Uterus (tissue), 4 donors: ENCODE measurements around the gene ZFPM1. TPM values are rescaled to one million over a fixed set of nuclear protein-coding genes. Genes with fewer than 3 reads are reported as not detected.

ENCODE experiments used
- DNase-seq, 2 donors: peaks; one replicate each; pipeline ENCODE4 v3.0.0-alpha.2; 2019 to 2020
- H3K27ac ChIP-seq, 2 donors: fragments of 200-600 bp; sonication (generic); 1 replicate in 1 of 2; 2 replicates in 1 of 2; pipeline ENCODE4 v1.5.1; 2016 to 2018
- H3K27me3 ChIP-seq, 2 donors: fragments of 200-600 bp; sonication (generic); one replicate each; pipeline ENCODE4 v1.5.1; 2018 to 2019; ENCODE audit warnings: control low read depth in 1 of 2
- H3K36me3 ChIP-seq, 2 donors: fragments of 200-600 bp; sonication (generic); one replicate each; pipeline ENCODE4 v1.5.1; 2019; ENCODE audit warnings: control low read depth in 1 of 2
- H3K4me1 ChIP-seq, 2 donors: fragments of 200-600 bp; sonication (generic); one replicate each; pipeline ENCODE4 v1.5.1; 2018 to 2019; ENCODE audit warnings: control low read depth in 1 of 2
- H3K4me3 ChIP-seq, 2 donors: fragments of 200-600 bp; sonication (generic); 1 replicate in 1 of 2; 2 replicates in 1 of 2; pipeline ENCODE4 v1.5.1; 2018 to 2019; ENCODE audit warnings: mild to moderate bottlenecking in 1 of 2
- H3K9me3 ChIP-seq, 2 donors: fragments of 200-600 bp; sonication (generic); one replicate each; pipeline ENCODE4 v1.5.1; 2019; ENCODE audit warnings: control low read depth in 1 of 2
- CTCF ChIP-seq, 4 experiments: fragments of 200-600 bp in 2 of 4; fragments of 450-650 bp in 2 of 4; sonication (generic) in 2 of 4; IDR thresholded peaks; one replicate each; pipeline ENCODE4 v1.5.1; 2016 to 2019; ENCODE audit warnings: antibody characterized with exemption in 4 of 4, mild to moderate bottlenecking in 2 of 4, moderate library complexity in 1 of 4
- POLR2A ChIP-seq, 2 donors: fragments of 450-650 bp; IDR thresholded peaks; one replicate each; pipeline ENCODE4 v1.6.1; 2016; ENCODE audit warnings: antibody characterized with exemption in 2 of 2, mild to moderate bottlenecking in 1 of 2, moderate library complexity in 1 of 2
- intact Hi-C: fragments of 100-400 bp; cut with DNase I; formaldehyde crosslinking; loops from one replicate; pipeline ENCODE4 v1.15.1; 2023; ENCODE audit warnings: low total_unique reads
- total RNA-seq, 4 donors: library from RNA; depleted of rRNA in 3 of 4; stranded (reverse); fragments of >200 nt in 3 of 4; gene quantifications; one replicate each; pipeline versions ENCODE4 v1.1.0 to v1.2.4, GENCODE V29; 2014 to 2023
- donor health status: DM: yes; HTN: yes; CAD: no.

The ZFPM1 gene
- total RNA-seq, 4 donors from 2014 or later = under 0.01 to 6.9 (median 0.77) TPM

- DNase-seq = no peak
- TF ChIP-seq POLR2A (IDR thresholded peaks at IDR 0.05) (no peak), CTCF (IDR thresholded peaks at IDR 0.05) (no peak)
- intact Hi-C loops = no loop called here
- no peak overlapping the region for H3K4me3 ChIP-seq
- H3K27ac ChIP-seq = no peak overlapping the region
- H3K9me3 ChIP-seq = no peaks in the 10 kb centered on the region
- H3K27me3 ChIP-seq = no peaks in the 10 kb centered on the region
- no peaks in the 10 kb centered on the region for H3K36me3 ChIP-seq
- no peaks in the 10 kb centered on the region for H3K4me1 ChIP-seq
Observed at GRCh38 chr16:88510091-88510994, 57.3 kb downstream of the ZFPM1 start.

GRCh38 chr16:88511060-88511459 lies 58.0 kb downstream of the ZFPM1 start:
- Histone ChIP-seq H3K4me3 (no peak overlapping the region), H3K4me1 (no peaks in the 10 kb centered on the region), H3K36me3 (no peaks in the 10 kb centered on the region), H3K27me3 (no peaks in the 10 kb centered on the region), H3K27ac (no peak overlapping the region), H3K9me3 (no peaks in the 10 kb centered on the region)
- DNase-seq = no peak
- intact Hi-C loops = no loop called here
- TF ChIP-seq CTCF (IDR thresholded peaks at IDR 0.05) (no peak), POLR2A (IDR thresholded peaks at IDR 0.05) (no peak)

- H3K27me3 ChIP-seq = no peaks in the 10 kb centered on the region
- H3K4me1 ChIP-seq = no peaks in the 10 kb centered on the region
- H3K9me3 ChIP-seq = no peaks in the 10 kb centered on the region
Observed at GRCh38 chr16:88511906-88512305, 58.8 kb downstream of the ZFPM1 start.

GRCh38 chr16:88512728-88513696 lies 59.9 kb downstream of the ZFPM1 start:
- DNase-seq = no peak
- H3K27ac ChIP-seq = no peak overlapping the region
- TF ChIP-seq CTCF (IDR thresholded peaks at IDR 0.05) (no peak), POLR2A (IDR thresholded peaks at IDR 0.05) (no peak)
- H3K4me3 ChIP-seq = no peak overlapping the region
- no peaks in the 10 kb centered on the region for H3K36me3 ChIP-seq
- intact Hi-C loops = no loop called here
- no peaks in the 10 kb centered on the region for H3K4me1 ChIP-seq
- no peaks in the 10 kb centered on the region for H3K9me3 ChIP-seq
- H3K27me3 ChIP-seq = no peaks in the 10 kb centered on the region

More at GRCh38 chr16:88511906-88512305, 58.8 kb downstream of the ZFPM1 start:
- H3K27ac ChIP-seq = no peak overlapping the region
- intact Hi-C loops = no loop called here
- no peak overlapping the region for H3K4me3 ChIP-seq
- H3K36me3 ChIP-seq = no peaks in the 10 kb centered on the region
- DNase-seq = no peak
- TF ChIP-seq CTCF (IDR thresholded peaks at IDR 0.05) (no peak), POLR2A (IDR thresholded peaks at IDR 0.05) (no peak)
